ENCODE results near the gene CEACAM4.

CEACAM4 gene

DNA sequence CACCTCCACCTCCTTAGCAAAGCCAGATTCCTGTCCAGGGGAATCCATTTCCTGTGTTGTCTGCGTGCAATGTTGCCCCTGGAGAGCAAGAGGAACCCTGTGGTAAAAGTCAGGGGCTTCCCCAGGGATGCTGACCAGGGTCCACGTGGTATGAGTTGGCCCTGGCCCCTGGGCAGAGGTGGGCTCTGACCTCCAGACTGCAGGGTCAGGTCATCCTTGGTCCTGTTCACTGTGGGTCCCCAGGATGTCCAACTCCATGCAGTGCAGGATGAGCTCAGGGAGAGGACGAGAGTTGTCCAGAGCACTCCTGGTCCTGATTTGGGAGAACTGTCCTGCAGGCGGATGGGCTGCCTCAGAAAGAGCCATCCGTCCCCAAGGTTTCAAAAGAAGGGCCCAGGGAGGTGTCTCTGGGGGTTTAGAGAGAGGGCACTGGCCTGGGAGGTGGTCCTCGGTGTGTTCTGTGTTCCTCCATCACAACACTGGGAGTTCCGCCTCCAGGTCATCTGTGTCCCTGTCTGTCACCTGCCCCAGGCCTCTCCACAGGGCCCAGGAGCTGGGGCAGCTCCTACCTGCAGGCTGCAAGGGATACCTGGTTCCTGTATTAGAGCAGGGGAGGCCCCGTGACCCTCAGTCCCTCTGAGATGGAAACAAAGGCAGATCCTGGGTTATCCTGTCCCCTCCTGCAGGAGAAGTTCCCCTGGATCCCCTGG, 1.2 kb upstream of the CEACAM4 start:
- no peak for TF ChIP-seq CTCF (IDR thresholded peaks at IDR 0.05; ENCODE audit: low read depth, low read length, missing control alignments)
- H3K4me3 ChIP-seq (replicated peaks; ENCODE audit: low read depth, low read length): no peak overlapping the region
- DNase-seq (ENCODE audit: extremely low read depth, low read depth): no peak

DNA sequence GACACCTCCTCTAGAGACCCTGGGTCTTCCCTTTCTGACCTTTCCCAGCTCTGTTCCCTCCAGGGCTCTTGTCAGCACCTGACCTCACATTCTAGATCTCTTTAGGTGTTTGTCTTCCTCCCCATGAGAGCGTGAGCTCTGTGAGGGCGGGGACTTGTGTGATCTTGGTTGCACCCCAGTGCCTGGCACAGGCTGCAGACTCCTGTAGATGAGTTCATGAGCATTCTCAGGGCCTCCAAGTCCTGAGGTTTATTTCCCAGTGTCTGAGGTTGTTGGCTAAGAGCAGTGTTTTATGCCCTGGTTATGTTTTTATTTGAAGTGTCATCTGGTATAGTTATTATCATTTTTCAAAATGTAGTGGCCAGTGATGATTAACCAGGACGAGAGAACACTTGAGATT, 596 bp downstream of the CEACAM4 start:
- H3K4me3 ChIP-seq (replicated peaks; ENCODE audit: low read depth, low read length): no peak overlapping the region
- no peak for DNase-seq (ENCODE audit: extremely low read depth, low read depth)
- no peak for TF ChIP-seq CTCF (IDR thresholded peaks at IDR 0.05; ENCODE audit: low read depth, low read length, missing control alignments)

- H3K4me3 ChIP-seq (replicated peaks; ENCODE audit: low read depth, low read length): no peak overlapping the region
- DNase-seq (ENCODE audit: extremely low read depth, low read depth): no peak
- no peak for TF ChIP-seq CTCF (IDR thresholded peaks at IDR 0.05; ENCODE audit: low read depth, low read length, missing control alignments)
Observed at GRCh38 chr19:41624937-41625336, 1.9 kb downstream of the CEACAM4 start.

GRCh38 chr19:41624515-41624914, 2.4 kb downstream of the CEACAM4 start:
- H3K4me3 ChIP-seq (replicated peaks; ENCODE audit: low read depth, low read length): no peak overlapping the region
- TF ChIP-seq CTCF (IDR thresholded peaks at IDR 0.05; ENCODE audit: low read depth, low read length, missing control alignments): no peak
- DNase-seq (ENCODE audit: extremely low read depth, low read depth): no peak

- no peak for DNase-seq (ENCODE audit: extremely low read depth, low read depth)
- H3K4me3 ChIP-seq (replicated peaks; ENCODE audit: low read depth, low read length): no peak overlapping the region
- no peak for TF ChIP-seq CTCF (IDR thresholded peaks at IDR 0.05; ENCODE audit: low read depth, low read length, missing control alignments)
Observed at GRCh38 chr19:41623360-41623759, 3.5 kb downstream of the CEACAM4 start.

- no peak overlapping the region for H3K4me3 ChIP-seq (replicated peaks; ENCODE audit: low read depth, low read length)
- TF ChIP-seq CTCF (IDR thresholded peaks at IDR 0.05; ENCODE audit: low read depth, low read length, missing control alignments): no peak
- no peak for DNase-seq (ENCODE audit: extremely low read depth, low read depth)
Observed at GRCh38 chr19:41621654-41622053, 5.2 kb downstream of the CEACAM4 start.

- no peak for TF ChIP-seq CTCF (IDR thresholded peaks at IDR 0.05; ENCODE audit: low read depth, low read length, missing control alignments)
- no peak for DNase-seq (ENCODE audit: extremely low read depth, low read depth)
- no peak overlapping the region for H3K4me3 ChIP-seq (replicated peaks; ENCODE audit: low read depth, low read length)
Observed at GRCh38 chr19:41621226-41621625, 5.6 kb downstream of the CEACAM4 start.
